HepG2 (cell line): ENCODE measurements around the gene SLC2A5. TPM values are rescaled to one million over a fixed set of nuclear protein-coding genes. Genes with fewer than 3 reads are reported as not detected.

ENCODE experiments used
- ATAD3A ChIP-seq: sonication (generic); formaldehyde crosslinking; IDR thresholded peaks from 2 replicates; pipeline ENCODE4 v1.4.0; 2020; ENCODE audit warnings: missing genetic modification reagents
- GZF1 ChIP-seq: sonication (generic); formaldehyde crosslinking; IDR thresholded peaks from 2 replicates; pipeline ENCODE4 v1.5.1; 2020; ENCODE audit warnings: mild to moderate bottlenecking, missing genetic modification reagents
- JARID2 ChIP-seq: sonication (generic); formaldehyde crosslinking; IDR thresholded peaks from 2 replicates; pipeline ENCODE4 v1.8.1; 2023; ENCODE audit warnings: missing genetic modification reagents, inconsistent platforms; ENCODE audit not compliant: insufficient replicate concordance
- KDM2A ChIP-seq: sonication (generic); formaldehyde crosslinking; IDR thresholded peaks from 2 replicates; pipeline ENCODE4 v1.4.0; 2020; ENCODE audit warnings: low read depth, missing genetic modification reagents, borderline replicate concordance
- PLRG1 ChIP-seq: fragments of 450-650 bp; conservative IDR thresholded peaks from 2 replicates; pipeline ENCODE4 v1.6.1; 2016
- POLR2G ChIP-seq: fragments of 200-400 bp; formaldehyde crosslinking; IDR thresholded peaks from 2 replicates; pipeline ENCODE4 v1.6.1; 2018; ENCODE audit warnings: mild to moderate bottlenecking, low read depth, low read length, moderate library complexity
- THAP9 ChIP-seq: sonication (generic); formaldehyde crosslinking; IDR thresholded peaks from 2 replicates; pipeline ENCODE4; 2020; ENCODE audit warnings: missing genetic modification reagents, mild to moderate bottlenecking, borderline replicate concordance
- ZNF101 ChIP-seq: sonication (generic); formaldehyde crosslinking; IDR thresholded peaks from 2 replicates; pipeline ENCODE4 v1.4.0; 2020; ENCODE audit warnings: mild to moderate bottlenecking, low read depth, missing genetic modification reagents, borderline replicate concordance
- ZNF232 ChIP-seq: sonication (generic); formaldehyde crosslinking; IDR thresholded peaks from 2 replicates; pipeline ENCODE4 v1.4.0; 2020; ENCODE audit warnings: missing genetic modification reagents, borderline replicate concordance
- ZNF441 ChIP-seq: sonication (generic); formaldehyde crosslinking; IDR thresholded peaks from 2 replicates; pipeline ENCODE4 v1.7.0; 2021; ENCODE audit warnings: missing genetic modification reagents, borderline replicate concordance
- ZNF460 ChIP-seq: sonication (generic); formaldehyde crosslinking; IDR thresholded peaks from 2 replicates; pipeline ENCODE4 v1.5.1; 2020; ENCODE audit warnings: missing genetic modification reagents, mild to moderate bottlenecking, borderline replicate concordance
- ZNF646 ChIP-seq: sonication (generic); formaldehyde crosslinking; IDR thresholded peaks from 2 replicates; pipeline ENCODE4 v1.9.0; 2021; ENCODE audit warnings: mild to moderate bottlenecking, missing genetic modification reagents
- ZNF710 ChIP-seq: sonication (generic); formaldehyde crosslinking; IDR thresholded peaks from 2 replicates; pipeline ENCODE4 v1.5.0; 2020; ENCODE audit warnings: mild to moderate bottlenecking, missing genetic modification reagents, borderline replicate concordance
- ZSCAN5A ChIP-seq: sonication (generic); formaldehyde crosslinking; IDR thresholded peaks from 2 replicates; pipeline ENCODE4 v1.8.0; 2022; ENCODE audit warnings: mild to moderate bottlenecking, missing genetic modification reagents, borderline replicate concordance
- polyA plus RNA-seq, 8 experiments: library from polyadenylated mRNA; depleted of rRNA in 3 of 8; stranded (reverse) in 7 of 8; unstranded in 1 of 8; fragments of >200 nt; fragmentation: Illumina TruSeq in 4 of 8; extraction: Trizol in 4 of 8; gene quantifications; 2 replicates each; pipeline versions ENCODE4 v1.2.1 to v1.2.3, GENCODE V29; 2011 to 2016; ENCODE audit warnings: low read depth in 4 of 8, missing spikeins in 1 of 8, mixed read lengths in 1 of 8; ENCODE audit not compliant: insufficient read depth in 1 of 8
- total RNA-seq, 5 experiments: library from RNA; depleted of rRNA; stranded (reverse); fragments of >200 nt; fragmentation: Illumina TruSeq; extraction: Trizol; gene quantifications; 2 replicates each; pipeline ENCODE4 v1.2.3, GENCODE V29; 2016; ENCODE audit warnings: low read depth in 1 of 5

Gene SLC2A5
- total and polyA plus RNA-seq, 2 of the 13 experiments (the other 11 are each of a cell fraction or from before 2014, with no cell fraction given), result 0.04 to 0.54 TPM

GRCh38 chr1:9112961-9113880, 43.8 kb upstream of the SLC2A5 start (continued):
- peak; percentile 28; the same call in 1 of the 2 replicates for TF ChIP-seq ZNF441 (CRISPR knock-in tag)
- TF ChIP-seq ZNF460 (CRISPR knock-in tag), result no peak
- TF ChIP-seq ZNF710 (CRISPR knock-in tag), result no peak; the same call in 1 of the 2 replicates
- TF ChIP-seq KDM2A (CRISPR knock-in tag), result no peak
- no peak for TF ChIP-seq PLRG1
- peak; percentile 79; the same call in 1 of the 2 replicates for TF ChIP-seq ZNF646 (CRISPR knock-in tag)
- TF ChIP-seq ZSCAN5A (CRISPR knock-in tag), result peak; percentile 69; the same call in 1 of the 2 replicates
- no peak for TF ChIP-seq ZNF101 (CRISPR knock-in tag)
- TF ChIP-seq POLR2G, result peak; percentile 75
- peak; percentile 66; the same call in 1 of the 2 replicates for TF ChIP-seq THAP9 (CRISPR knock-in tag)
- TF ChIP-seq GZF1 (CRISPR knock-in tag), result no peak
- peak; percentile 70 for TF ChIP-seq JARID2 (CRISPR knock-in tag)
- no peak for TF ChIP-seq ATAD3A (CRISPR knock-in tag)
- no peak; the same call in 1 of the 2 replicates for TF ChIP-seq ZNF232 (CRISPR knock-in tag)
